Measurements from ENCODE around the gene ST7.

The ST7 gene

DNA sequence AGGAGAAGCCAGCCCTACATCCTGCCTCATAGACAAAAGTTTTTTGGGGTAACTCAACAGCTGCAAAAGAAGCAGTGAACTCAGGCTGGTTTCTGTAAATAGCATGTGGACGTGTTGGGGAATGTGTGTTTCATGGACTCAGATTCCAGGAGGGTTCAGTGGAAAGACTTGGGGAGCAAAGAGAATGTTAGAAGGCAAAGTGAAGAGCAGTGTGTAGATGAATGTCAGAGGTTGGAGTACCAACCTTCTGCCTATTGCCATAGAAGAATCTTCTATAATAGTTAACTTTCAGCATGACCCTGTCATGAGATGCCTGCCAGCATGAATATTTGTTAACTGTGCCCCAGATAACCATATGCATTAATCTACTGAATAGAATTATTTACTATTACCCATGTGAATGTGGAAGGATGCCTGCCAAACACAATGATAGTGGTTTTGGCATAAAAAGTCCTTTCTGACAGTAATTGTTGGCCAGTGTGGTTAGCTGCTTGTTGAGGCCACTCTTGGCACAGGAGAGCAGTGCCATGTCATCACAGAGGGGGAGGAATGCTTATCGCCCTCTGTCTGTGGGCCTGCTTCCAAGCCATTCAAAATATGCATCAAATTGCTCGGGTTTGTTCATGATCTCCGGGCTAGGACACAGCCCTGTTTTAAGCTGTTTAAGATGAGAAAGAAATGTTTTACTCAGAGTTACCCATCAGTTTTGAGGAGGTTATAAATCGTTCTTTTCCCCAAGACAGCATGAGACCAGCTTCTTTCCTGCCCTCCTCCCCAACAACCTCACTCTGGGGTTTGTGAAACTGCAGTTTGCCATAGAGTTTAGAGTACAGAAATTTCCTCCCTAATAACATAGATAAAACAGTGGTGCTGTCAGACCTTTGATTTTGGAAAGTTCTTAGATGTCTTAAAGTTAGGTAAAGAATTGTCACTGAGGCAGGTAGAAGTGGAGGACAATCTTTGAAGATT, 204.2 kb downstream of the ST7 start:
- no peak for DNase-seq (ENCODE audit: low spot score)

DNA sequence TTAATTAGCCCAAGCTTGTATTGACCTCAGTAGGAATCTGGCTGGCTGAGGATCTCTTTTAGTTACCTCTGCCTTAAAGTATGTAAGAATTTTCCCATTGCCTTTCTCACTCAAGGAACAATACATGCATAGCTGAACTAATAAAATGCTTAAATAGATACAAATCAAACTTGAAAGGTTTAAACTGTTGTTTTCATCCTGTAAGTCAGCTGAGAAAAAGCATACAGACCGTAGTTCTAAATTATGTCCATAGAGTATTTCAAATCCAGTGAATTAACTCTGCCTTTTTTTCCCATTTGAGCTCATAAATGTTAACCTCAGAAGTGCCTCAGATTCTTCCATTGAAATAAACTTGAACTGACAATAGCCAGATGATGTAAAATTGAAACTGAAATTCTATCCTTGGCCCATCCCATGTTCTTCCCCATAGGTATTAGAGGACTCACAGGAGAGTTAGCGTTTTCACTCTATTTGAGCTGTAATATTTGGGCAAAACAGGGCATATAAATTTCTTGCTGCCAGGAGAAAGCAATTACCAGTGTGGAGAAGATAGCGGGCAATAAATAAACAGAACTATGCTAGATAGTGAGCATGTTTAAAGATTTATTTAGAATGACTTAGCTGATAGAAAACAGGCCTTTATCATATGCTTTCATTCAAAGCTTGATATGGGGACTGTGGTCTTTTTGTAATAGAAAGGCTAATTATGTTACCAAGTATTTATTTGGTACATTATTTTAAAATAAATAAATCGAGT, 205.8 kb downstream of the ST7 start:
- DNase-seq (ENCODE audit: low spot score): no peak

DNA sequence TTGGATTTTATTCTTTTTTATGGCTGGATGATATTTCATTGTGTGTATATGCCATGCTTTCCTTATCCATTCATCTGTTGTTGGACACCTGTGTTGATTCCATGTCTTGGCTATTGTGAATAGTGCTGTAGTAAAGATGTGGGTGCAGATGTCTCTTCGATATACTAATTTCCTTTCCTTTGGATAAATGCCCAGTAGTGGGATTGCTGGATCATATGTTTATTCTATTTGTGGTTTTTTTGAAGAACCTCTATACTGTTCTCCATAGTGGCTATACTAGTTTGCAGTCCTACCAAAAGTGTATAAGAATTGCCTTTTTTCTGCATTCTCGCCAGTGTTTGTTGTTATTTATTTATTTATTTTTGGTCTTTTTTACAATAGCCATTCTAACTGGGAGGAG, 209.8 kb downstream of the ST7 start:
- DNase-seq (ENCODE audit: low spot score): no peak

DNA sequence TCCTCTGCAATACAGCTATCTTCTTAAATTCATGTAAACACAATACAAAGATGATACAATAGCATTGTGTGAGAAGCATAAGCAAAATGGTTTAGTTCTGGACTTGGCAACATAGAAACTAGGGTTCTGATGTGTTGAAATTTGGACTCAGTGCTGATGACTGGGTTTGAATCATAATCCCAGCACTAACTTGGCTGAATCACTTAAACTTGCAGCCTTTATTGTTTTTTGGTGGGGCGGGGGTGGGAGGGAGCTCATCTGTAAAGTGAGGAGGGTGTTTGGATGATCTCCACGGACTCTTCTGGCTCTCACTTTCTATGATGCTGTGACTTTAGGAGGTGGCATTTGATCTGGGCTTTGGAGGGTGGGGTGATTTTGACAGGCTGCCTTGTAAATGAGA, 211.3 kb downstream of the ST7 start:
- no peak for DNase-seq (ENCODE audit: low spot score)

DNA sequence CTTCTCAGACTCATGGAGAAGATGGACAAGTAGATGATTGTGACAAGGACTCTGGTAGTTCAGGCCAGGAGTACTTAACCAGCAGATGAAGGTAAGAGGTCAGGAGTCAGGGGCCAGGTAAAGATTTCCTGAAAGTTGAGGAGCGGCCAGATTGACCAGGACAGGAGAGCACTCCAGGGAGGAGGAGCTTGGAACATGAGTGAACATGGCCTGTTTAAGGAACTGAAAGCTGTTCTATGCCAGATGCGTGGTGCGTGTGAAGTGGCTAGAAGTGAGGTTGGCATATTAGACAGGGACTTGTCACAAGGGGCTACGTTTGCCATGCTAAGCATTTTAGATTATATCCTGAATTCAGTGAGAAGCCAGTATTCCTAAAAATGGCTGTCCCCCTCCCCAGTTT, 212.4 kb downstream of the ST7 start:
- DNase-seq (ENCODE audit: low spot score): no peak

DNA sequence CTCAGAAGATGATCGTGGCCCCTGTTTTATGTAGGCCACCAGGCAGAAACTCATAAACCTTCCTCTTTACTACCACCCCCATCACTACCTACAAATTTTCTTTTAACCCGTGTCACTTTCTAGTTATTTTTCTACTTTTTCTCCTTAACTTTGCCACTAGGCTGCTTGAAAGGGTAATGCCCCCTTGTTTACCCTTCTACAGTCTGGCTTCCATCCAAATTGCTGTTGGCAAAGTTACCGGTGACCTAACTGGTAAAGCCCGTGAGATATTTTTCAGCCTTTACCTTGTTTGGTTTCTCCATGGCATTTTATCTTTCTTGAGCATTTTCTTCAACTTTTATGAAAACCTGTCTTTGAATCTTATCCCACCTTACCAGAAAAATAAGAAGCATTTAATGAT, 216.6 kb downstream of the ST7 start:
- DNase-seq (ENCODE audit: low spot score): no peak

DNA sequence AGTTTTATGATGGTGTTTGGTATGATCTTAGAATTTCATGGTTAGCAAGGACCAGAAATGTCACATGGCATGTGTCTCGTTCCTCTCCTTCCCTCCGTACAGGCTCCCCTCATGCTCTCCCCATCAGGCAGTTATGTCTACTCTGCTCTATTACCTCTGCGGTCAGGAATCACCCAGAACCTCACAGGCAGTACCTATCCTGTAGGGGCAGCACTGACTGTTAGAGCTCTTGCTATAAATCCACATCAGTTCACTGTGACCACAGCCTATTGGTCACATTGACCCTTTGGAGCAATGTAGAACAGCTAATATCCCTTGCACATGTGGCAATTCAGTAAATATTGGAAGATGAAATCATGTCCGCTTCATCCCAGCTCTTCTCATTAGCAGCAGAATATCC, 217.8 kb downstream of the ST7 start:
- DNase-seq (ENCODE audit: low spot score): no peak

DNA sequence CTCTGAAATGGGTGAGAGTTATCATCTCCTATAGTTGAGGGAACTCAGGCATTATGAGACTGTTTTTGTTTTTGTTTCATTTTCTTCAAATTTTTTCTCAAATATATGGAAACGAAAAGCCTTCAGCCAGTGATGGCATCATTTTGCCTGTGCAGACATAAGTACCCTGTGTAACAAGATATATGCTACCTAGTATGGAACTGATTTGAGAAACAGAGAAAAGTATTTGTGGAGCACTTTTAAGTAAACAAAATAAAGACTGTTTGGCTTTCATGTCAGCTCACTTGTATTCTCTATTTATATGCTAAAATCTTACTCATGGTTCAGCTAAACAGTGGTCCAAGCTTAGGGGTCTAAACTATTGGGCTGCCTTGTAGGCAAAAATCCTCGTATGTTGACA, 219.0 kb downstream of the ST7 start:
- no peak for DNase-seq (ENCODE audit: low spot score)

DNA sequence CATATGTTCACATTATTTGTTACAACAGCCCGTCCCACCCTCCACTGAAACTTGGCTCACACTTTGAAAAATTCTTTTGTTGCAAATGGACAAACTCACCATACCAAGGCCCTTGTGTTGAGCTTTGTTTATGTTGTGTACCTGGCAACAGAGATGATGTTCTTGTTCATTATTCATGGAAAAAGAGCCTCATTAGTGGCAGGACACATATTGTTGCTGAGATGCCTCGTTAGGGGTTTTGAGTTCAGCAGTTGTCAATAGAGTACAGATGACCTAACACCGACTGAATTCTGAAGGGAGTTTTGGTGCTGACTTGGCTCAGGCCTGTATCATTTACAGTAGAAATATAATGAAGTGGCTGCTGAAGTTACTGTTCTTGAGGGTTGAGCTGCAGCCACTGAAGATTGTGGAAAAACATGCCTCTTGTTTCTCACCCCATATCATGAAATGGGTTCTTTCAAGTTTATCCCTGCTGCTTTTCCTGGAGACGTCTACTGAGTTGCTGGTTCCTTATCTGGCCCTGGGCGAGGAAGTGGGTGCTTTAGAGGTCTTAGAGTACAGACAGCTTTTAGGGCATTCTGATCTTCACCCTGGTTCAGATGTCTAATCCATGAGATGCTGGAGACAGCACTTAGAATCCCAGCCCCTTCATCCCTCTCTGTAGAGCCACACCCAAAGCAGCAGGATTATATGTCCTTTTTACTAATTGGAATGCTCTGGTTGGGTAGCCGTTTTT, 219.9 kb downstream of the ST7 start:
- DNase-seq (ENCODE audit: low spot score): no peak

DNA sequence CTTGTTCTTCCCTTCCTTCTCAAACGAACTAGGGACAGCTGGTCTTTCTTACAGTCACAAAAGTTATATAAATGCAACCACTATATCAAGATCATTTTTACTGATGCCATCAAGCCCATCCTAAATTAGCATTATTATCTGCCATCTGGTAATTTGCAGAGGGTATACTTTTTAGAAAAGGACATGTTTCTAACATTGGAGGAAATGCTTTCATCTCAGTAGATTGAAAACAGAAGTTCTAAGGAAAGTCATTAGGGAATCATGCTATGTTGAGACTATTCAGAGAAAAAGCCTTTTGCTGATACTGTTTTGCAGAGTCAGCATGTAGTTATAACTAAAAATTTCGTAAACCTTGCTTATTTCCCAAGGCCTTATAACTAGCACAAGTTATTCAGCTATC, 222.9 kb downstream of the ST7 start:
- no peak for DNase-seq (ENCODE audit: low spot score)

DNA sequence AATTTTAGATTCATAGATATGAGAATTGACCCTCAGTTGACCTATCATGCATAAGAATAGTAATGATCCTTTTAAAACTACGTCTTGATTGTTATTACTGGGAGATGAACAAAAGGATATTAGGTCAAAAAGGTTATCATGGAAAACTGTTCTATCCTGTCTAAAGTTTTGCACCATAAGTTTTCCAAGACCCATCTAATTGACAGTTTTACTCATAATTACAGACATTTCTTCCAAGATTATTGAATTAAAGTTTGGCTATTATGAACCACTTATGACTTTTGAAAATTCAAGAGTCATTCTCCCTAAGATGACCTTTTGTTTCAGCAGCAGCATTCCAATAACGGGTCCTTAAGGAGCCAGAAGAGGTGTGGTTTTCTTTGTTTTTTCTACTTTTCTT, 225.3 kb downstream of the ST7 start:
- DNase-seq (ENCODE audit: low spot score): no peak

DNA sequence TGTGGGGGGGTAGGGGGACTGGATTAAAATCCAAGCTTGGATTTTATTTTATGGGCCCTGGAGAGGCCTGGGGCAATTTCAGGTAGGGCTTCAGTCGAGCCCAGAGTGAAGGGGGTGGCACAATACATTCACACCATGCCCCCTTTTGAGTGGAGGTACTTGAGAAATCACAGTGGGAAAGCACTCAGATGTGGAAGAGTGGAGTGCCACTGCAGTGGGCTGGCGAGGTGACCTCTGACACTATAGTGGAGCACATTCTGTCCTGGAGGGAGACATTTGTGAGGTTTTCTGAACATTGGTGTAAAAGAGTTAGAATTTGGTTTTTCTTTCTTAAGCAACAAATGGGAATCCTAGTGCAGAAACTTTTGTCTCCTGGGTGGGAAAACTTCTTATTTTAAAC, 226.4 kb downstream of the ST7 start:
- DNase-seq (ENCODE audit: low spot score): no peak

DNA sequence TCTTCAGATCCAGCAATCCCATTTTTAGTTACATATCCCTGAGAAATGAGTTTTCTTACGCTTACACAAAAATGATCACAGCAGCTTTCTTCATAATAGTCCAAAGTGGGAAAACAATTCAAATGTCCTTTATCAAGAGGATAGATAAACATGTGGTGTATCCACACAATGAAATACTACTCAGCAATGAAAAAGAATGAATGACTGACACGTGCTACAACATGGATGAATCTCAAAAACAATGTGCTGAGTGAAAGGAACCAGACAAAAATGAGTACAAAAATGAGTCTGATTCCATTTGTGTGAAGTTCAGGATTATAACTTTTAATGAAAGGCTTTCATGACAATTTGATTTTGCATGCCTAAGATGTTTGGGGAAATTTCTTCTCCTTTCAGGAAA, 230.4 kb downstream of the ST7 start:
- DNase-seq (ENCODE audit: low spot score): no peak

DNA sequence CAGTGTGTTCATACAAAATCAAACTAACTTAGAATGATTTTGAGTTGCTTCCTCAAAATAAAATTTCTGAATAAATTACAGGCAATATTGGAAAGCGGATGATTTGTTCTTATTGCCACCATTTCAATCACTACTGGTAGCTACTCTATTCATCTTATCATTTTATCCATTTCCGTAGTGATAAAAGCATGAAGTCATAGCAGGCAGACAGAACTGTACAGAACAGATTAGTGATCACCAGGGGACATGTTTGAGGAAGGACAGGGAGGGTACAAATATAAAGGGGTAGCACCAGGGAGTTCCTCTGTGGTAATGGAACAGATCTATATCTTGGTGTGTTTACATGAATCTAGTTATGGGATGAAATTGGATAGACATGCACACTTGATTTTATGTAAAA, 231.1 kb downstream of the ST7 start:
- DNase-seq (ENCODE audit: low spot score): no peak

DNA sequence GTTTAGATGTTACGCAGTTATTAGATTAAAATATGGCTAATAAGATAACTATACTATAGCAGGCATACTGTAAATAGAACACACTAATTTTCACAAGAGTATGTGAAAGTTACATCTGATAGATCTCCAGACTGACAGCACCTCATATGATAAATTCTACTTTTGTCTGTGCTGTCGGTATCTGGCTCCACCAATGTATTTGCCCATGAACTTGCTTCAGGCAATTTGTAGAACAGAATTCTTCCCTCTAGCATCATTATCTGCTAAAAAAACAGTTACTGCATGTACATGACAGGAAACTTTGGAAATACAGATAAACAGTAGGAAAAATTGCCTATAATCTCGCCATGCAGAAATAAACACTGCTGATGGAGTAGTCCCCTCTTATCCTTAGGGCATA, 231.8 kb downstream of the ST7 start:
- DNase-seq (ENCODE audit: low spot score): no peak

DNA sequence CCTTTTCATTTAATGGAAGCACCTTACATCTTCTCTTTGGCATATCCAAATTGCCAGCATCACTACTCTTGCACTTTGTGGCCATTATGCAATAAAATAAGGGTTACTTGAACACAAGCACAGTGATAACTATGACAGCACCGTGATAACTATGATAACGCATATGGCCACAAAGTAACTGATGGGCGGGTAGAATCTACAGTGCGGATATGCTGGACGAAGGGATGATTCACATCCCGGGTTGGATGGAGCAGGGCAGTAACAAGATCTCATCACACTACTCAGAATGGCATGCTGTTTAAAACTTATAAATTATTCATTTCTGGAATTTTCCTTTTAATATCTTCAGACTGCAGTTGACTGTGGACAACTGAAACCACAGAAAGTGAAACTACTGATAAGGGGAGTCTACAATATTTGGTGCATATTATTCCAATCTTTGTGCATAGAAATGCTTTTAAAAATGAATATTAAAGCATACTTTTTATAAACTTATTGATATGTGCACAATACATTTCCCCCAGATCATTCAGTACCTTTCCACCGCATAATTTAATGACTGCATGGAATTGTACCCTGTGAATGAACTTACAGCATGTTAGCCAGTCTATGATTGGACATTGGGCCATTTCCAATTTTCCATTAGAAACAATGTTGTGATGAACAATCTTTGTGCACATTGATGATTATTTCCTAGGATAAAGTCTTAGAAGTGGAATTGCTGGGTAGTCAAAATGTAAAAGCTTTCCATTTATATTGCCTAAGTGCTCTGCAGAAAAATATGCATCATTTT, 233.1 kb downstream of the ST7 start:
- no peak for DNase-seq (ENCODE audit: low spot score)

DNA sequence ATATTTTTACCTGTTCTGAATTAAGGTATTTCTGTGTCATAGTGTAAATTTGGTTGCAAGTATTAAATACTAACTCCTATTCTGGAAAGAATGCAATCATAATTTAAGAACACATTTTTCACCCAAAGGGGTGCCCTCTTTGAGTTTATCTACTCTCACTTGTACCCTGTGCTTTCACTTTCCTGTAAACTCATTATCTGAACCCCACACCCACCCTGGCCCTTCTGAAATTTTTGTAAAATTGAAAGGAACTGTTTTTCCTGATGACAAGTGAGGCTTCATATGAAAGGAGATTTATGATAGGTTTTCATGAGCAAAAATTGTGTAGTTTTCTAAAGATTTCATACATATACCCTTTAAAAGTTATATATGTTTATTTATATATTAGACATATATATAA, 235.1 kb downstream of the ST7 start:
- no peak for DNase-seq (ENCODE audit: low spot score)

DNA sequence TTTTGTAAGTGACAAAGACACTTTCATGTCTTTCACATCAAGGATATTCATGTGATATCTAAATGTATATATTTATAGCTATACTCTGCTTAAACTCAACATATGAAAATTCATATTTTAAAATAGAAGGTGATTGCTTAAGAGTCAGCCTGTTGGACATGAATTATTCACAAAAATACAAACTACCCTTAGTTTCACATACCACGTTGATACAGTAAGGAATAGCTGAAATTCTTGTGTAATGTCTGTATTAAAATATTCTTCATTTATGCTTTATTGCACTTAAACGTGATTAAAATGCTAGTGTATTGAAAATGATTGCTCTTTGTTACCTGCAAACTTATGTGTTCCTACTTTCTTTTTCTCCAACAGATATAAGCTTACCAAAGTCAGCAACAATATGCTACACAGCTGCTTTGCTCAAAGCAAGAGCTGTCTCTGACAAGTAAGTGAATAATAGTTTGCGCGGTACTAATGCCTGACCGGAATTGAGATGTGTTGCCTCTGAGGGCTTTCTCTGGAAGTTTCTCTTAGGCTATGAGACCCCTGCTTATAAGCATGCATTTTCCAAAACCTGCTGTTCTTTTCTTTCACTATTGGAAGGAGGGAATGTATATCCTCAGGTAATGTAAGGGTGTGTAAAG, 235.8 kb downstream of the ST7 start:
- no peak for DNase-seq (ENCODE audit: low spot score)

DNA sequence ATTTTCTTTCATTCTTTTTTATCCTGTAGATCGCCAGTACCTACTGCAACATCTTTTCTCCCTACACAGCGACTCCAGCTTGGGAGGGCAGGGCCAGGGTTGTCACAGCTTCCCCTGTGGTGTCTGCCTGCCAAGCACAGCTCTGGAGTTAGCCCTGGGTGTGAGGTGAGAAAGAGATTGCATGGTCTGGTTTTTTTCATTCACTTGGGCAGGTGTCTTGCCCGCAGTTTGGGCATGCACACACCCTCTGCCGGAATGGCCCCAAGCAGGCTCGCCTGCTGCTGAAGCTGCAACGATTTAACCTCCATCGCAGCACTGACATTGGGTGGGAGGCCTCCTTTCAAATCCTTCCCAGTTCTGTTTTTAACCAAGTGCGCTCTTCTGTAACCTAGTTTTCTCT, 236.8 kb downstream of the ST7 start:
- no peak for DNase-seq (ENCODE audit: low spot score)

DNA sequence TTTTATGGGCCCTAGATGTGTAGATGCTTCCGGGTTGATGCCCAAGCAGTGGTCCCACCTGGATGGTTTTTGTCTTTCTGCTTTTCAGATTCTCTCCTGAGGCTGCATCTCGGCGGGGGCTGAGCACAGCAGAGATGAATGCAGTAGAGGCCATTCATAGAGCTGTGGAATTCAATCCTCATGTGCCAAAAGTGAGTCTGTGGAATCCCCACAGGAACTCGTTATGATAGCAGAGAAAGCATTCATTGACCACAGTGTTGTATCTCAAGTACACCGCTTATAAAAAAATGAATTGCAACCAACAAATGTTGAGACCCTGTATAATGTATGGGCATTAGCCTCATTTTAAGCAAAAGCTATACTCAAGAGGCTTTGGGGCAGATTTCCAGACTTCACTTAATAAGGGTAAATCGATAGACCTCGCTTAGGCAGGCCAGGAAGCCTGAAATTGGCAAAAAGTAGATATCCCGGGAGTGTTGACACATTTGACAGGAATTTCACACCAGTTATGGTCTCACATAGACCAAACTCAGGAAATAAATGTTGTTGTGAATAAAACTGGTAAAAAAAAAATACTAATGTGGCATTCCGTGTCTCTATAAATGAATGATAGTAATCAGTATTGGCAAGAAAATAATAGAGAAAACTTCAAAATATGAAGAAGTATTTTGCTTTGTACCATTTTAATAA, 237.6 kb downstream of the ST7 start:
- DNase-seq (ENCODE audit: low spot score): no peak

DNA sequence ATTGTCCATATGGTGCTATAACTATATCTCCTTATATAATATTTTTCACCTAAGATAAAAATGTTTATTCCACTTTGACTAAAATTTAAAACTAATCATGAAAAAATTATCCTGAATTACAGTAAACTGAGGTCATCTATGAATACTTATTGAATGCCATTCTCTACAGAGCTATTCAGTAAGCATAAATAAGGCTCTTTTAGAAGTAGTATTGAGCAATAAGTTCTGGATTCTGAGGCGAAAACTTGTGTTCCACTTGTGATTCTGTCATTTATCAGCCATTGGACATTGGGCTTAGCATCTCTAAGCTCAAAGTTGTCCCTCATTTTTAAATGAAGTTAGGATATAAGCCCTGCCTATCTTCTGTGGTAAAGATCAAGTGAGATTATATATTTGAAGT, 238.8 kb downstream of the ST7 start:
- DNase-seq (ENCODE audit: low spot score): no peak

All from CD4-positive, alpha-beta T cell treated with Interleukin-6 at 100 ng/mL for 8 hours (primary cell).